GM23248 (cell line): ENCODE measurements around the gene TNIK.

Experiments
- EZH2 ChIP-seq: fragments of 200-600 bp; sonication (generic); IDR thresholded peaks from 2 replicates; pipeline ENCODE4 v1.6.1; 2018; ENCODE audit warnings: antibody characterized with exemption, mild to moderate bottlenecking; ENCODE audit not compliant: insufficient read depth, poor library complexity, severe bottlenecking
- EZH2phosphoT487 ChIP-seq: fragments of 200-600 bp; sonication (generic); IDR thresholded peaks from 2 replicates; pipeline ENCODE4 v1.6.1; 2018; ENCODE audit warnings: antibody characterized with exemption, moderate library complexity, mild to moderate bottlenecking, low read depth; ENCODE audit not compliant: insufficient read depth

DNA sequence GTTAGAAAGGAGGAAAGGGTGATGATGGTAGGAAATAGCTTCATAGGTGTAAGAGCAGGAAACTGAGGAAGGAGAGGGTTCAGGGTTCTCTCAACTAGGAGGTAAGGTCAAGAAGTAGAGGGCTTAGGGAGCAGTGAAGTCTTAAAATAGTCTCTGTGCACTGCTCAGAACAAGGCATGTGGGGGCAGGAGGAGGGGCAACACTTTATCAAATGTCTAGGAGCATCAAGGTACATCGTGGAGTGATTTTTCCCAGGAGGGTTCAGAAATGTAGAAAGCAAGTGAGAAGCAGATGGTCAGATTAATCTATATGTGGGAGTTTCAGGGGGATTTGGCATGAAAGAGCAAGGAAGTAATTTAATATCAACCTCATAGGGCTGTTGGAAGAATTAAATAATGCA is 58.8 kb downstream of the TNIK start:
- TF ChIP-seq EZH2phosphoT487 = no peak
- no peak for TF ChIP-seq EZH2
